GM19324 (cell line): ENCODE results near the gene GAD2.

Source experiments
- ATAC-seq: cut with Tn5 transposase; IDR thresholded peaks from one replicate; pipeline ENCODE4 v1.9.1; 2021; ENCODE audit warnings: mild to moderate bottlenecking, moderate library complexity; ENCODE audit not compliant: unreplicated experiment, low FRiP score

The GAD2 gene

GRCh38 chr10:26221541-26221940 is 5.0 kb downstream of the GAD2 start:
- no peak for ATAC-seq

GRCh38 chr10:26222563-26222962 is 6.0 kb downstream of the GAD2 start:
- ATAC-seq, result no peak

- ATAC-seq, result no peak
Measured at GRCh38 chr10:26225322-26225721, 8.7 kb downstream of the GAD2 start.

GRCh38 chr10:26227786-26228185 is 11.2 kb downstream of the GAD2 start:
- ATAC-seq, result no peak

- ATAC-seq, result no peak
Measured at GRCh38 chr10:26232174-26232573, 15.6 kb downstream of the GAD2 start.

GRCh38 chr10:26235761-26236160 is 19.2 kb downstream of the GAD2 start:
- ATAC-seq, result no peak

- ATAC-seq, result no peak
Measured at GRCh38 chr10:26238378-26238777, 21.8 kb downstream of the GAD2 start.

GRCh38 chr10:26242706-26243350 is 26.3 kb downstream of the GAD2 start:
- ATAC-seq, result no peak

- no peak for ATAC-seq
Measured at GRCh38 chr10:26243351-26243720, 26.8 kb downstream of the GAD2 start.

- no peak for ATAC-seq
Measured at GRCh38 chr10:26249681-26250080, 33.1 kb downstream of the GAD2 start.

GRCh38 chr10:26251925-26252324 is 35.4 kb downstream of the GAD2 start:
- ATAC-seq, result no peak

- no peak for ATAC-seq
Measured at GRCh38 chr10:26254616-26255015, 38.0 kb downstream of the GAD2 start.

GRCh38 chr10:26259341-26259740 is 42.8 kb downstream of the GAD2 start:
- ATAC-seq, result no peak

- ATAC-seq, result no peak
Measured at GRCh38 chr10:26269754-26270153, 53.2 kb downstream of the GAD2 start.

GRCh38 chr10:26274391-26274790 is 57.8 kb downstream of the GAD2 start:
- no peak for ATAC-seq

- no peak for ATAC-seq
Measured at GRCh38 chr10:26278295-26278694, 61.7 kb downstream of the GAD2 start.

GRCh38 chr10:26290236-26290635 is 73.7 kb downstream of the GAD2 start:
- ATAC-seq, result no peak

GRCh38 chr10:26291721-26292480 is 75.3 kb downstream of the GAD2 start:
- no peak for ATAC-seq

GRCh38 chr10:26296360-26296759 is 79.8 kb downstream of the GAD2 start:
- no peak for ATAC-seq

GRCh38 chr10:26300001-26300400 is 83.4 kb downstream of the GAD2 start:
- ATAC-seq, result no peak

GRCh38 chr10:26303366-26303765 is 86.8 kb downstream of the GAD2 start:
- no peak for ATAC-seq

GRCh38 chr10:26310361-26310760 is 93.8 kb downstream of the GAD2 start:
- no peak for ATAC-seq
